ENCODE measurements around the gene DHX30.
"Not testable (repeated sequence)": the region's sequence is repeated elsewhere in the genome, so short reads cannot be mapped to it uniquely, and the experiment has no call there.

Gene DHX30

GRCh38 chr3:47817609-47818008 is 14.7 kb downstream of the DHX30 start:
- no peak for DNase-seq

- peak; percentile 88 for DNase-seq
These were observed 21.9 kb downstream of the DHX30 start for GRCh38 chr3:47824541-47825473.

- peak; percentile 10 for DNase-seq
These were observed 22.7 kb downstream of the DHX30 start for GRCh38 chr3:47825590-47825989.

- DNase-seq: not testable (repeated sequence)
These were observed 26.5 kb downstream of the DHX30 start for GRCh38 chr3:47829482-47829881.

GRCh38 chr3:47836986-47837385 is 34.0 kb downstream of the DHX30 start:
- DNase-seq: no peak

- DNase-seq: no peak
These were observed 35.6 kb downstream of the DHX30 start for GRCh38 chr3:47838503-47838902.

- no peak for DNase-seq
These were observed 38.9 kb downstream of the DHX30 start for GRCh38 chr3:47841786-47842349.

- DNase-seq: no peak
These were observed 43.4 kb downstream of the DHX30 start for GRCh38 chr3:47846186-47846879.

GRCh38 chr3:47846880-47847248 is 43.9 kb downstream of the DHX30 start:
- no peak for DNase-seq

GRCh38 chr3:47847260-47847659 is 44.3 kb downstream of the DHX30 start:
- peak; percentile 26 for DNase-seq

GRCh38 chr3:47847801-47848518 is 45.0 kb downstream of the DHX30 start:
- DNase-seq: no peak

GRCh38 chr3:47848599-47849117 is 45.7 kb downstream of the DHX30 start:
- no peak for DNase-seq

- no peak for DNase-seq
These were observed 46.3 kb downstream of the DHX30 start for GRCh38 chr3:47849186-47849698.

GRCh38 chr3:47849699-47850563 is 47.0 kb downstream of the DHX30 start:
- DNase-seq: peak; percentile 8

- no peak for DNase-seq
These were observed 47.8 kb downstream of the DHX30 start for GRCh38 chr3:47850564-47851410.

GRCh38 chr3:47851888-47852603 is 49.1 kb downstream of the DHX30 start:
- DNase-seq: no peak

GRCh38 chr3:47852604-47853602 is 50.0 kb downstream of the DHX30 start:
- DNase-seq: no peak

- DNase-seq: no peak
These were observed 51.3 kb downstream of the DHX30 start for GRCh38 chr3:47854267-47854666.
